ENCODE measurements around the gene VPS16.

The VPS16 gene

GRCh38 chr20:2820896-2821869 lies 19.4 kb upstream of the VPS16 start:
- Histone ChIP-seq H3K4me1 (ENCODE audit: low read depth, poor library complexity, severe bottlenecking) (peaks cover 11% of the 10 kb centered on the region), H2AFZ (ENCODE audit: low read depth) (no peak overlapping the region), H3K27me3 (ENCODE audit: insufficient read depth, low read depth) (no peaks in the 10 kb centered on the region), H3K4me3 (IDR thresholded peaks at IDR 0.05; ENCODE audit: insufficient read depth, low read depth, low read length) (no peak overlapping the region), H3K79me2 (ENCODE audit: insufficient read depth, low read depth) (no peaks in the 10 kb centered on the region), H3K9ac (no peak overlapping the region), H3K36me3 (ENCODE audit: insufficient read depth) (no peaks in the 10 kb centered on the region), H3K4me2 (no peak overlapping the region), H4K20me1 (ENCODE audit: insufficient read depth) (no peaks in the 10 kb centered on the region), H3K27ac (no peak overlapping the region)
- no peak for TF ChIP-seq CTCF (conservative IDR thresholded peaks at IDR 0.05; ENCODE audit: low read depth, low read length)

- H3K36me3 ChIP-seq (ENCODE audit: insufficient read depth): no peaks in the 10 kb centered on the region
- no peak overlapping the region for H2AFZ ChIP-seq (ENCODE audit: low read depth)
- no peak overlapping the region for H3K9ac ChIP-seq
- H3K4me1 ChIP-seq (ENCODE audit: low read depth, poor library complexity, severe bottlenecking): peaks cover 20% of the 10 kb centered on the region
- no peak for TF ChIP-seq CTCF (conservative IDR thresholded peaks at IDR 0.05; ENCODE audit: low read depth, low read length)
- H4K20me1 ChIP-seq (ENCODE audit: insufficient read depth): no peaks in the 10 kb centered on the region
- no peaks in the 10 kb centered on the region for H3K79me2 ChIP-seq (ENCODE audit: insufficient read depth, low read depth)
- no peak overlapping the region for H3K4me3 ChIP-seq (IDR thresholded peaks at IDR 0.05; ENCODE audit: insufficient read depth, low read depth, low read length)
- no peaks in the 10 kb centered on the region for H3K27me3 ChIP-seq (ENCODE audit: insufficient read depth, low read depth)
- no peak overlapping the region for H3K27ac ChIP-seq
- no peak overlapping the region; the same call in 1 of the 2 replicates for H3K4me2 ChIP-seq
These were observed 18.5 kb upstream of the VPS16 start for GRCh38 chr20:2822073-2822472.

GRCh38 chr20:2825761-2826160 lies 14.8 kb upstream of the VPS16 start:
- no peaks in the 10 kb centered on the region for H4K20me1 ChIP-seq (ENCODE audit: insufficient read depth)
- no peaks in the 10 kb centered on the region for H3K27me3 ChIP-seq (ENCODE audit: insufficient read depth, low read depth)
- H3K9ac ChIP-seq: no peak overlapping the region
- no peak overlapping the region for H3K4me3 ChIP-seq (IDR thresholded peaks at IDR 0.05; ENCODE audit: insufficient read depth, low read depth, low read length)
- H3K4me1 ChIP-seq (ENCODE audit: low read depth, poor library complexity, severe bottlenecking): peaks cover 25% of the 10 kb centered on the region
- no peak overlapping the region for H2AFZ ChIP-seq (ENCODE audit: low read depth)
- TF ChIP-seq CTCF (conservative IDR thresholded peaks at IDR 0.05; ENCODE audit: low read depth, low read length): no peak
- H3K79me2 ChIP-seq (ENCODE audit: insufficient read depth, low read depth): no peaks in the 10 kb centered on the region
- peak overlapping the region; percentile 95 for H3K4me2 ChIP-seq
- peak overlapping the region; percentile 67 for H3K27ac ChIP-seq
- H3K36me3 ChIP-seq (ENCODE audit: insufficient read depth): no peaks in the 10 kb centered on the region

DNA sequence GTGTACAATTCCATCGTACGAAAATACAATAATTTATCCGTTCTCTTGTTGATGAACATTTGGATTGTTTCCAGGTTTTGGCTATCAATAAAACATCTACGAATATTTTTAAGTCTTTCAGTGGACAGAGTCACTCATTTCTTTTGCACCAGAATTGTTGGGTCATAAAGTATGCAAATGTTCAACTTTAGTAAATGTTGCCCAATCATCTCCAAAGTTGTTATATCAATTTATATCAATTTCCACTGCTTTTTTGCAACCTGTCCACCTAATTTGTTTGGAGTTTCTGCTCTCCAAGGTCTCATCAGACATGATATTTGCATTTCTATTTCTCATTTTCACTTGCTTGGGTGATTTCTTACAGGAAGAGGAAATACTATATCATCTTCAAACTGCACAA lies 13.9 kb upstream of the VPS16 start:
- TF ChIP-seq CTCF (conservative IDR thresholded peaks at IDR 0.05; ENCODE audit: low read depth, low read length): no peak
- Histone ChIP-seq H3K4me2 (peak overlapping the region; percentile 95), H3K79me2 (ENCODE audit: insufficient read depth, low read depth) (no peaks in the 10 kb centered on the region), H3K4me3 (IDR thresholded peaks at IDR 0.05; ENCODE audit: insufficient read depth, low read depth, low read length) (no peak overlapping the region), H3K27ac (no peak overlapping the region), H3K27me3 (ENCODE audit: insufficient read depth, low read depth) (no peaks in the 10 kb centered on the region), H3K9ac (no peak overlapping the region), H2AFZ (ENCODE audit: low read depth) (no peak overlapping the region), H3K4me1 (ENCODE audit: low read depth, poor library complexity, severe bottlenecking) (peaks cover 22% of the 10 kb centered on the region), H3K36me3 (ENCODE audit: insufficient read depth) (no peaks in the 10 kb centered on the region), H4K20me1 (ENCODE audit: insufficient read depth) (no peaks in the 10 kb centered on the region)
